ENCODE data around the gene ACSF3. TPM values are rescaled to one million over a fixed set of nuclear protein-coding genes. Genes with fewer than 3 reads are reported as not detected.

The ACSF3 gene
- total and polyA plus RNA-seq, 4 donors: 15.3 to 27.3 (median 18.8) TPM

- H3K4me3 ChIP-seq (ENCODE audit: low read depth in 1 of 3, low read length in 3 of 3): no peak overlapping the region
- 78% methylated on average over 23 of the region's 23 CpGs for WGBS
- no peaks in the 10 kb centered on the region for H3K36me3 ChIP-seq (ENCODE audit: control insufficient read depth in 4 of 4, insufficient read depth in 3 of 4, low read depth in 1 of 4, low read length in 3 of 4)
- H3K9me3 ChIP-seq (ENCODE audit: control insufficient read depth in 4 of 4, low read length in 3 of 4): no peaks in the 10 kb centered on the region
- no peak overlapping the region for H3K27ac ChIP-seq (ENCODE audit: low read depth in 1 of 2, low read length in 2 of 2)
- H3K27me3 ChIP-seq (ENCODE audit: control insufficient read depth in 4 of 4, insufficient read depth in 4 of 4, low read length in 3 of 4): no peaks in the 10 kb centered on the region
- H3K4me1 ChIP-seq (ENCODE audit: control insufficient read depth in 4 of 4, insufficient read depth in 4 of 4, low read length in 3 of 4): peaks cover 3 to 8% (median 4%) of the 10 kb centered on the region in 4 donors
- TF ChIP-seq HNF4G (IDR thresholded peaks at IDR 0.05) (no peak), MAX (IDR thresholded peaks at IDR 0.05) (no peak), HNF4A (conservative IDR thresholded peaks at IDR 0.05) (no peak), TAF1 (conservative IDR thresholded peaks at IDR 0.05) (no peak), YY1 (IDR thresholded peaks at IDR 0.05) (no peak), SP1 (IDR thresholded peaks at IDR 0.05) (no peak), NR2F2 (IDR thresholded peaks at IDR 0.05) (no peak), ATF3 (IDR thresholded peaks at IDR 0.05) (no peak), EGR1 (IDR thresholded peaks at IDR 0.05; ENCODE audit: low read depth in 2 of 2) (no peak), GABPA (IDR thresholded peaks at IDR 0.05 in 1 of 2, conservative IDR thresholded peaks at IDR 0.05 in 1 of 2) (no peak), FOXA2 (IDR thresholded peaks at IDR 0.05) (no peak), ZBTB33 (IDR thresholded peaks at IDR 0.05) (no peak)
- H3K9ac ChIP-seq (ENCODE audit: low read depth in 1 of 2, low read length in 2 of 2): no peak overlapping the region
- DNase-seq (ENCODE audit: low spot score): no peak
Observed at GRCh38 chr16:89174055-89174827, 80.6 kb downstream of the ACSF3 start.

GRCh38 chr16:89174877-89175276 is 81.2 kb downstream of the ACSF3 start:
- TF ChIP-seq NR2F2 (IDR thresholded peaks at IDR 0.05) (no peak), FOXA1 (IDR thresholded peaks at IDR 0.05) (no peak), GABPA (IDR thresholded peaks at IDR 0.05 in 1 of 2, conservative IDR thresholded peaks at IDR 0.05 in 1 of 2) (no peak), HNF4A (conservative IDR thresholded peaks at IDR 0.05) (no peak), YY1 (IDR thresholded peaks at IDR 0.05) (no peak), EGR1 (IDR thresholded peaks at IDR 0.05; ENCODE audit: low read depth in 2 of 2) (no peak), JUND (IDR thresholded peaks at IDR 0.05) (no peak), TAF1 (conservative IDR thresholded peaks at IDR 0.05) (no peak), RXRA (IDR thresholded peaks at IDR 0.05) (no peak), MAX (IDR thresholded peaks at IDR 0.05) (no peak), RAD21 (IDR thresholded peaks at IDR 0.05) (no peak), SP1 (IDR thresholded peaks at IDR 0.05) (no peak), ZBTB33 (IDR thresholded peaks at IDR 0.05) (no peak), ATF3 (IDR thresholded peaks at IDR 0.05) (no peak), HNF4G (IDR thresholded peaks at IDR 0.05) (no peak), REST (IDR thresholded peaks at IDR 0.05) (no peak), CTCF (IDR thresholded peaks at IDR 0.05; ENCODE audit: low read depth, low read length, missing input control) (no peak), FOXA2 (IDR thresholded peaks at IDR 0.05) (no peak)
- Histone ChIP-seq H3K27me3 (ENCODE audit: control insufficient read depth in 4 of 4, insufficient read depth in 4 of 4, low read length in 3 of 4) (no peaks in the 10 kb centered on the region), H3K27ac (ENCODE audit: low read depth in 1 of 2, low read length in 2 of 2) (no peak overlapping the region), H3K9ac (ENCODE audit: low read depth in 1 of 2, low read length in 2 of 2) (no peak overlapping the region), H3K36me3 (ENCODE audit: control insufficient read depth in 4 of 4, insufficient read depth in 3 of 4, low read depth in 1 of 4, low read length in 3 of 4) (no peaks in the 10 kb centered on the region), H3K9me3 (ENCODE audit: control insufficient read depth in 4 of 4, low read length in 3 of 4) (no peaks in the 10 kb centered on the region), H3K4me3 (ENCODE audit: low read depth in 1 of 3, low read length in 3 of 3) (no peak overlapping the region), H3K4me1 (ENCODE audit: control insufficient read depth in 4 of 4, insufficient read depth in 4 of 4, low read length in 3 of 4) (peaks cover 3 to 8% (median 4%) of the 10 kb centered on the region in 4 donors)
- DNase-seq (ENCODE audit: low spot score): no peak
- 76% methylated on average over 14 of the region's 14 CpGs for WGBS
